GM18526 (cell line): Measurements from ENCODE around the gene KAT2A.

Experiments
- POLR2A ChIP-seq: IDR thresholded peaks from 3 replicates; pipeline ENCODE4 v1.6.1; 2011; ENCODE audit not compliant: insufficient read length; ENCODE audit errors: extremely low read depth

KAT2A gene

DNA sequence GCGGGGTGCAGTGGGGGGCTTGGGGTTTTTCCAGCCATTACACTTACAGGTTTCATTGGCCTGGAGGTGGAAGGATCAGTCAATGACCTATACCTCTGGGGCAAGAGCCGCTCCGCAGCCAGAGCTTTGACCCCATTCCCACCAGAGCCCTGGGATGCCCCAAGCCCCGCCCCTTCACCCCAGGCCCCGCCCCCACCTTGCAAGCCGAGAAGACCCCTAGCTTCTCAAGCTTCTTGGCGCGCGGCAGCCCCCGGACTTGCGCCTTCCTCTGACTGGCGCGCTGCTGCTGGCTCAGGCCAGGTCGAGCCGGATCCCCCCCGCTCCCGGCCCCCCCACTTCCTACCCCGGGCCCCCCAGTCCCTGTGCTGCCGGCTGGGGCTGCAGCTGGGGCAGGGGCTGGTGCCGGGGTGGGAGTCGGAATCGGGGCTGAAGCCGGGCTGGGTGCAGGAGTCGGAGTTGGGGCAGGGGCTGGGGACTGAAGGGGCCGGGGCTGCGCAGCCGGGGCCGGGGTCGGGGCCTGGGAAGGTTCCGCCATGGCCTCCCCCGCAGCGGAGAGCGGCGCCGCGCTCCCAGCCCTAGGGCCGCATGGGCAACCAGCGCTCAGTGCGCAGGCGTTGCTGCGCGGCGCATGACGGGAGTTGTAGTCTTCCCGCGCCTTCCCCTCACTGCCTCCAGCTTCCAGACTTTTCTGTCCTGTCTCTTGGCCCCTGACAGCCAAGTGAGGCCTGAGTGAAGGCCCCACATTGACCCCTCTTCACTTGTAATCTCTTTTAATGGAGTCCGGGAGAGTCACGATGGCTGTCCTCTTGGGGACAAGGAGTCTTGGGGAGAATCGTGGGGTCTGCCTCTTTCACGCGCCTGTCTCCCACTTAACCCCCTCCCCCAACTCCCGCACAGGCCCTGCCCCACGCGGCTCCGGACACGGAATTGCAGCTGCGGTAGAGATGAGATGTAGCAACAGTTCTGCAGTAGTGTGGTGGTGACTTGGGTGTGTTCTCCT, at the start of gene KAT2A:
KAT2A (minus strand) TSS at position 598 of the 1,000 bp plus-strand sequence; CDS start at position 535, 63 bp downstream.
- peak; percentile 81 for TF ChIP-seq POLR2A

DNA sequence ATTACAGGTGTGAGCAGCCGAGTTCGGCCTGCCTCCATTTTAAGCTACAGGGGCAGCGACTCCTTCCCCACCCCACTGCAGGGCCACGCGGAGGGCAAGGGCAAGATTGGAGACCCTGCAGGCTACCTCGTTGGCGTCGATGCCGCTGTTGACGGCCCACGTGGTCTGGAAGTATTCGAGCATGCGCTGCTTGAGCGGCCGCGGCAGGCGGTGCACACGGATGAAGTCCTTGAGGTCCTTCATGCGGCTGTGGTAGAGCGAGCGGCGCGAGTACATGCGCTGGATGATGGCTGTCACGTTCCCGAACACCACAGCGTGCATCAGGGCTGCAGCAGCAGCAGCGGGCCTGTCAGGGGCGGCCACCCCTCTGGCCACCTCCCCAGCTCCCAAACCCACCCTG, 48.2 kb upstream of the KAT2A start:
- no peak for TF ChIP-seq POLR2A

DNA sequence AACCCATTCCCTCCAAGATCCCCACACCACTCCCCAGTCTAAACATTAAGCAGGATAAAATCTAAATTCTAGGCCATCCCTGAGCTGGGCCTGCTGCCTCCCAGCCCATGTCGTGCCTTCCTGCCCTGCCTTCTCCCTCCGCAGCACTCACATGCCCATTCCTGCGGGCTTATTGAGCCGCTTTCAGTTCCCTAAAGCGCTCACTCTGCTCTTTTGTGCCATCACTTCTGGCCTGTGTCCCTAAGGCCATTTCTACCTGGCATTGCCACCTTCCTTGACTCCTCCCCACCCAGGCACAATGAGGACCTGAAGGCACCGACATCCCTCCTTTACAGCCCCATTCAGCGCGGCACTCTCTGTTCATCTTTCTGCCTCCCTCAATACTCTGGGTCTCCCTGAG, 46.6 kb upstream of the KAT2A start:
- no peak for TF ChIP-seq POLR2A

GRCh38 chr17:42166196-42166763, 45.1 kb upstream of the KAT2A start:
- no peak for TF ChIP-seq POLR2A

DNA sequence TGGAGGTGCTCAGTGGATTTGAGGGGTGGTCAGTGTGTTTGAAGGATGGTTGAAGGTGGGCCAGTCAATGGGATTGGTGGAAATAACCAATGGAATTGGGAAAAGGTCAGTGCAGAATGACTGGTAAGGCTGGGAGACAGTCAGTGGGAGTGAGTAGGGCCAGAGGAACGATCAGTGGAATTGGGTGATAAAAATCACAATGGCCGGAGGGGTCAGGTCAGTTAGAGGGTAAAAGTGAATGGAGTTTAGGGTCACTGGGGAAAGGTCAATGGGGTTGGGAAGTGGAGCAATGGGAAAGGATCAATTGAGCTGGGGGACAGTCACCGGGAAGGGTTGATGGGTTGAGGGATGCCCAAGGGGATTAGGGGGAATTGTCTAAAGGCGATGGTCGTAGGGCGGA, 44.6 kb upstream of the KAT2A start:
- TF ChIP-seq POLR2A: no peak

DNA sequence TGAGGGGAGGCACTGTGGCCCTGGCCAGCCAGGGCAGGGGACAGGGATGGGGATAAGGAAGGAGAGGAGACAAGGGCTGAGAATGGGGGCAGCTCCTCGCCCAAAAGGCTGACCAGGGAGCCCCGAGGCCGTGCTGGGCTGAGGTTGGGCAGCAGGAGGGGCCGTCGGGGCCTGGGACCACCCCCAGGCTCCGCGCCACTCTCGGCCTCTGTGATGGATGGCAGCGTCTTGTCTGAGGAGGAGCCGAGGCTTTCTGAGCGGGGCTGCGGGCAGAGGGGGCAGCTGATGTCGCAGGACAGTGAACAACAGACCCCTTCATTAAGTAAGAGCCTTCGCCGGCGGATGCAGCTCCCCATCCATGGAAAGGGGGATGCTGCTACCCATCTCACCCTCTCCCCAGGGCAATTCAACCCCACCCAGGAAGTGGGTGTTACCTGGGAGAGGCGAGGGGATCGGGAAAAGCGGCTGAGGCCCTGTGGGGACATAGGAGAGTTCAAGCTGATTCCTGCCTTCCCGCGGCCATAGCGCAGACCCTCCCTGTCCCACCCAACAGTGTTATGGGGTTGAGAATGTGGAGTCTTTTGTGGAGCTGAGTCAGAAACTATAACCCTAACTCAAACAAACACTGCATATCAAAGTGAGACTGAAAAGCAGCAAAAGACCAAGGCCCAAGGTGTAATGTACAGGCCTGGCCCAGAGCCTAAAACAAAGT, 42.7 kb upstream of the KAT2A start:
- no peak for TF ChIP-seq POLR2A

DNA sequence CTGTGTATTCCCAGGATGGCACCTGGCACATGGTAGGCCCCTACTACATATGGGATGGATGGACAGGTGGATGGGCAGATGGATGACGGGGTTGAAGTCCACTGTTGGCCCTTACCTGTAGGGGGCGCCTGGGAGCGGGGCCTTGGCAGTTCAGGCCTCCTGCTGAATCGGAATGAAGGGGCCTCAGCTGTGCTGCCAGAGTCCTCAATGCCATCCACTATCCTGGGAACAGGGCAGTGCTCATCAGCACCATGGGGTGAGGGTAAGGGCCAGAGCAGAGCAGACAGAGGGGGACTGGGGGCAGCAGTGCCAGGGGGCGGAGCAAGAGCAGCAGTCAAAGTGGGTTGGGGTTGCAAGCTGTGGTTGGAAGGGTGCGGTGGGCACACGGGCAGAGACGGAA, 41.9 kb upstream of the KAT2A start:
- TF ChIP-seq POLR2A: no peak

GRCh38 chr17:42160531-42160910, 39.4 kb upstream of the KAT2A start:
- TF ChIP-seq POLR2A: no peak

- TF ChIP-seq POLR2A: no peak
These were observed 38.8 kb upstream of the KAT2A start for GRCh38 chr17:42159796-42160530.

DNA sequence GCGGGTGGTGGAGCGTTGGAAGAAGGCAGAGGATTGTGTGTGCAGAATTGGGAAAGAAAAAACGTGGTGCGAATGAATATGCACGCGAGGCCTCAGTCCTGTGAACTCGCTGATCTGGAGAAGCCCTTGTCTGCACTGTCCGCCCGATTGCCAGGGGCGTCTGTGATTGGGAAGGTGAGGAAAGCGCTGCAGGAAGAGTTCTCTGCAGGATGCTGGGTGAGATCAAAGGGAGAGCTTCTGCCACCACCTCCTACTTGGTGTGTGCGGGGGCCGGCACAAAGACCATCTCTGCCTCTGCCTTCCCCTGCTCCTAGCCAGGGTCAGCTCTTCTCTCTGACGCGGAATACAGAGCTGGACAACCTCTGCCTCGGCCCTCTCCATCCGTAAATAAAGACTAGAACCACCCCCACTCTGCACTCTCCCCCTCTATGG, 34.5 kb upstream of the KAT2A start:
- no peak for TF ChIP-seq POLR2A

- no peak for TF ChIP-seq POLR2A
These were observed 33.0 kb upstream of the KAT2A start for GRCh38 chr17:42153919-42154742.

DNA sequence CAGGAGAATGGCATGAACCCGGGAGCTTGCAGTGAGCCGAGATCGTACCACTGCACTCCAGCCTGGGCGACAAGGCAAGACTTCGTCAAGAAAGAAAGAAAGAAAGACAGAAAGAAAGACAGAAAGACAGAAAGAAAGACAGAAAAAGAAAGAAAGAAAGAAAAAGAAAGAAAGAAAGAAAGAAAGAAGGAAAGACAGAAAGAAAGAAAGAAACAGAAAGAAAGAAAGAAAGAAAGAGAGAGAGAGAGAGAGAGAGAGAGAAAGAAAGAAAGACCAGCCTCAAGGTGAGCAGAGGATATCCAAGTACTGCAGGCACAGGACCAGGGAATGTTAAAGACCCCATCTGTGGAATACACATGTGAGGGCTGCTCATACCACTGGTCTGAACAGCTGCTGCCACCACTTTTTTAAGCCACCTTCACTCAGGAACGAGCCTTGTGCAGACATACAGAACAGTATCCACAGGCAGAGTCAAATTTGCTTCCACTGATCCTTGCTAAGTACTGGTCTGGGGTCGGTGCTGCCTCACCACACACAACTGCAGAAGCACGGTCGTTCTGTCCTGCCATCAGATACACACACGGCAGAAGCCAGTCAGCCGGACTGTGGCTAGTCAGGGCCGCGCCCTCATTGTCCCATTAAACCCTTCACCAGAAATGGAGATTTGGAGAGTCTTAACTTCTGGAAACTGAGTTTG, 25.9 kb upstream of the KAT2A start:
- TF ChIP-seq POLR2A: no peak

DNA sequence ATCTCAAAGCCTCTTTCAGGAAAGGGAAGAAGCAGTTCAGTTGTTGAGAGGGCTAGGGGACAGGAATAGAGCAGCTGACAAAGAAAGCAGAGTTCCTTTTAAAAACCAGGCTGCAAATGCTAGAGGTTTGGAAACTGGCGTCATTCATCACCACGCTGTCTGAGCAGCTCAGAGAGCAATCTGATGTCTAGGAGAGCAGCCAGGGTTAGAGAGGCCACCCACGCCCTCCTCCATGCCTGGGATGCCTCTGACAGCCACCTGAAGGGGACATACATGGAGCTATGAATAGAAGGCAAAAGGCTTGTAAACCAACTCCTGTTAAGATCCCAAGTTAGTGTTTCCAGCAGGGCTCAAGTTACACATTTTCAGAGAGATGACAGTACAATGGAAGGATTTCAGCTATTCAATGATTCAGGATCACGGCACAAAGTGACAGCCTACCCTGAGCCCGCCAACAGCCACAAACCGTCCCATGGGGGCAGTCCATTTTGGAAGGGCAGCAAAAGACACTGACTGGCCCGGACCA, 21.3 kb upstream of the KAT2A start:
- no peak for TF ChIP-seq POLR2A
